ENCODE measurements around the gene TBKBP1.

DNA sequence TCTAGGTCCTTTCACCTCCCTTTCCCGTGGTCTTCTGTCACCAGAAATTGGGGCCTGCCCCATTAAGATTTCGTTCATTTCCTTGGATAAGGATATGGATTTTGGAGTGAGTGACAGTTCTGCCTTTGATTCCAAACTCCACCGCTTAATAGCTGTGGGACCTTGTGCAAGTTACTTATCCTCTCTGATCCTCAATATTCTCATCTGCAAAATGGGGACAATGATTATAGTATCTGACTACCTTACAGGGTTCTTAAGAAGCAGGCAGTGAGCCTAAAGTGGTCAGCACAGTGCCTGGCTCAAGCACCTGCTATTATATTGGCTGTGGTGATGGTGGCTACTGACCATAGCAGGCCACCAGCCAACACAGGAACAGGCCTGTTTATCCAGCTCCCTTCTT lies 15.6 kb downstream of the TBKBP1 start:
- no peak for TF ChIP-seq ZNF717 (CRISPR knock-in tag; IDR thresholded peaks at IDR 0.05)
- no peak for TF ChIP-seq POLR2A (conservative IDR thresholded peaks at IDR 0.05)
- TF ChIP-seq TAF1 (IDR thresholded peaks at IDR 0.05; ENCODE audit: control insufficient read depth, extremely low read depth, insufficient read depth, low read length, severe bottlenecking), result no peak
- no peak for TF ChIP-seq GABPA (tag; conservative IDR thresholded peaks at IDR 0.05; ENCODE audit: low read depth)
- no peak for TF ChIP-seq NR4A1 (CRISPR knock-in tag; IDR thresholded peaks at IDR 0.05)
- TF ChIP-seq NR4A1 (tag; IDR thresholded peaks at IDR 0.05), result no peak
- TF ChIP-seq CBX3 (IDR thresholded peaks at IDR 0.05; ENCODE audit: borderline replicate concordance in 1 of 2, low read length in 2 of 2), result no peak
- no peak for TF ChIP-seq GABPB2 (CRISPR knock-in tag; conservative IDR thresholded peaks at IDR 0.05)
